MM.1S (cell line): ENCODE data around the gene EFCAB6.
A peak's percentile ranks its signal among the peaks of the same experiment; 100 is the strongest.

Experiments
- DNase-seq: peaks from one replicate; pipeline ENCODE4 v3.0.0-alpha.2; 2015
- H2AFZ ChIP-seq: fragments of 300-600 bp; sonication (generic); 2 replicates; pipeline ENCODE4 v1.6.0; 2016; ENCODE audit warnings: antibody characterized with exemption, low read length
- H3F3A ChIP-seq: fragments of 300-600 bp; sonication (generic); 2 replicates; pipeline ENCODE4 v1.6.1; 2016; ENCODE audit warnings: mild to moderate bottlenecking, antibody characterized with exemption, low read length, moderate library complexity, mixed read lengths; ENCODE audit not compliant: insufficient read depth
- H3K27ac ChIP-seq: fragments of 300-600 bp; sonication (generic); 2 replicates; pipeline ENCODE4 v1.5.1; 2016; ENCODE audit warnings: mild to moderate bottlenecking, low read length
- H3K27me3 ChIP-seq: fragments of 300-600 bp; sonication (generic); replicated peaks from 2 replicates; pipeline ENCODE4 v1.6.0; 2016; ENCODE audit warnings: low read length; ENCODE audit not compliant: insufficient read depth
- H3K36me3 ChIP-seq: fragments of 300-600 bp; sonication (generic); replicated peaks from 2 replicates; pipeline ENCODE4 v1.6.1; 2016; ENCODE audit warnings: mild to moderate bottlenecking, low read length, mixed read lengths; ENCODE audit not compliant: insufficient read depth
- H3K4me1 ChIP-seq: fragments of 300-600 bp; sonication (generic); 2 replicates; pipeline ENCODE4 v1.6.1; 2016; ENCODE audit warnings: low read length, mixed read lengths
- H3K4me2 ChIP-seq: fragments of 300-600 bp; sonication (generic); 2 replicates; pipeline ENCODE4 v1.6.0; 2016; ENCODE audit warnings: low read depth, low read length
- H3K4me3 ChIP-seq: fragments of 300-600 bp; sonication (generic); 2 replicates; pipeline ENCODE4 v1.5.1; 2016; ENCODE audit warnings: low read length, mixed read lengths
- H3K79me2 ChIP-seq: fragments of 300-600 bp; sonication (generic); 2 replicates; pipeline ENCODE4 v1.6.1; 2016; ENCODE audit warnings: mixed run types, low read length, mixed read lengths
- H3K9ac ChIP-seq: fragments of 300-600 bp; sonication (generic); 2 replicates; pipeline ENCODE4 v1.6.1; 2016; ENCODE audit warnings: low read length, mixed read lengths
- H3K9me2 ChIP-seq: fragments of 300-600 bp; sonication (generic); replicated peaks from 2 replicates; pipeline ENCODE4 v1.6.1; 2016; ENCODE audit warnings: mild to moderate bottlenecking, low read length, mixed read lengths; ENCODE audit not compliant: insufficient read depth
- H3K9me3 ChIP-seq: fragments of 300-600 bp; sonication (generic); replicated peaks from 2 replicates; pipeline ENCODE4 v1.6.1; 2016; ENCODE audit warnings: mild to moderate bottlenecking, low read length, mixed read lengths; ENCODE audit not compliant: insufficient read depth
- H4K20me1 ChIP-seq: fragments of 300-600 bp; sonication (generic); 2 replicates; pipeline ENCODE4 v1.6.1; 2016; ENCODE audit warnings: mild to moderate bottlenecking, low read length, moderate library complexity, mixed read lengths; ENCODE audit not compliant: insufficient read depth
- EZH2 ChIP-seq: fragments of 300-600 bp; sonication (generic); optimal IDR thresholded peaks from 2 replicates; pipeline ENCODE3; 2017; ENCODE audit warnings: low read depth, mild to moderate bottlenecking, antibody characterized with exemption, low read length, mixed read lengths
- EZH2phosphoT487 ChIP-seq: fragments of 300-600 bp; sonication (generic); IDR thresholded peaks from 2 replicates; pipeline ENCODE4 v1.6.1; 2018; ENCODE audit warnings: antibody characterized with exemption, low read length
- TF ChIP-seq, protein P1 (sequence below): fragments of 300-600 bp; sonication (generic); IDR thresholded peaks from 2 replicates; pipeline ENCODE4 v1.5.1; 2016; ENCODE audit warnings: antibody characterized with exemption, low read length, mixed read lengths

Gene EFCAB6

DNA sequence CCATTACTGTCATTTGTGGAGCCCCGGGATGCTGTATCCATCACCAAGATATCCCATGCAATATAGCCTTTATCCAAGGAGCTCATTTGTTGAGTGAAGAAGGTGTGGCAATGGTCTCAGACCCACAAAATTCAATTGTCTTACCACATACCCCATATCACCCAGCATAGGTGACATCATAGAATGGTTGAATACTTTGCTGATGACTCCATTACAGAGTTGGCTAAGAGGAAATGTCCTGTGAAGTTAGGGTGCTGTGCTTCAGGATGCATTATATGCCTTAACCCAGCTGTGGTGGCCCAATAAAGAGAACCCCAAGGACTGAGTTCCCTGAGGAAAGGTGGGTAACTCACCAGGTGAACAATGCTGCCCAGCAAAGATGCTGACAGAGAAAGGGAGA is 113.7 kb downstream of the EFCAB6 start:
- no peak for DNase-seq
- TF ChIP-seq EZH2phosphoT487 (no peak), EZH2 (no peak)
- TF ChIP-seq, protein P1, sequence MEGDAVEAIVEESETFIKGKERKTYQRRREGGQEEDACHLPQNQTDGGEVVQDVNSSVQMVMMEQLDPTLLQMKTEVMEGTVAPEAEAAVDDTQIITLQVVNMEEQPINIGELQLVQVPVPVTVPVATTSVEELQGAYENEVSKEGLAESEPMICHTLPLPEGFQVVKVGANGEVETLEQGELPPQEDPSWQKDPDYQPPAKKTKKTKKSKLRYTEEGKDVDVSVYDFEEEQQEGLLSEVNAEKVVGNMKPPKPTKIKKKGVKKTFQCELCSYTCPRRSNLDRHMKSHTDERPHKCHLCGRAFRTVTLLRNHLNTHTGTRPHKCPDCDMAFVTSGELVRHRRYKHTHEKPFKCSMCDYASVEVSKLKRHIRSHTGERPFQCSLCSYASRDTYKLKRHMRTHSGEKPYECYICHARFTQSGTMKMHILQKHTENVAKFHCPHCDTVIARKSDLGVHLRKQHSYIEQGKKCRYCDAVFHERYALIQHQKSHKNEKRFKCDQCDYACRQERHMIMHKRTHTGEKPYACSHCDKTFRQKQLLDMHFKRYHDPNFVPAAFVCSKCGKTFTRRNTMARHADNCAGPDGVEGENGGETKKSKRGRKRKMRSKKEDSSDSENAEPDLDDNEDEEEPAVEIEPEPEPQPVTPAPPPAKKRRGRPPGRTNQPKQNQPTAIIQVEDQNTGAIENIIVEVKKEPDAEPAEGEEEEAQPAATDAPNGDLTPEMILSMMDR: no peak
- peaks cover 13% of the 10 kb centered on the region; the same call in 1 of the 2 replicates for H3K4me1 ChIP-seq
- H2AFZ ChIP-seq: no peak overlapping the region
- no peaks in the 10 kb centered on the region for H3K36me3 ChIP-seq
- H3K4me2 ChIP-seq: no peak overlapping the region
- H3F3A ChIP-seq: no peaks in the 10 kb centered on the region
- H3K4me3 ChIP-seq: no peak overlapping the region
- H3K9me2 ChIP-seq: no peaks in the 10 kb centered on the region
- H3K9ac ChIP-seq: no peak overlapping the region
- no peaks in the 10 kb centered on the region for H3K9me3 ChIP-seq
- no peaks in the 10 kb centered on the region for H3K27me3 ChIP-seq
- no peaks in the 10 kb centered on the region for H4K20me1 ChIP-seq
- H3K79me2 ChIP-seq: no peaks in the 10 kb centered on the region
- no peak overlapping the region for H3K27ac ChIP-seq

GRCh38 chr22:43697894-43698293 is 114.2 kb downstream of the EFCAB6 start:
- Histone ChIP-seq H3F3A (no peaks in the 10 kb centered on the region), H3K9me2 (no peaks in the 10 kb centered on the region), H3K4me3 (no peak overlapping the region), H3K27ac (no peak overlapping the region), H3K4me2 (no peak overlapping the region), H3K4me1 (peaks cover 13% of the 10 kb centered on the region; the same call in 1 of the 2 replicates), H3K79me2 (no peaks in the 10 kb centered on the region), H3K36me3 (no peaks in the 10 kb centered on the region), H3K9ac (no peak overlapping the region), H2AFZ (no peak overlapping the region), H4K20me1 (no peaks in the 10 kb centered on the region), H3K27me3 (no peaks in the 10 kb centered on the region), H3K9me3 (no peaks in the 10 kb centered on the region)
- TF ChIP-seq EZH2: no peak
- no peak for TF ChIP-seq EZH2phosphoT487
- TF ChIP-seq, protein P1: no peak
- peak; percentile 40 for DNase-seq

- Histone ChIP-seq H3K79me2 (no peaks in the 10 kb centered on the region), H3K27me3 (no peaks in the 10 kb centered on the region), H2AFZ (no peak overlapping the region), H3K9me2 (no peaks in the 10 kb centered on the region), H3K27ac (no peak overlapping the region), H4K20me1 (no peaks in the 10 kb centered on the region), H3K36me3 (no peaks in the 10 kb centered on the region), H3K9me3 (no peaks in the 10 kb centered on the region), H3K9ac (no peak overlapping the region), H3K4me1 (peaks cover 9% of the 10 kb centered on the region; the same call in 1 of the 2 replicates), H3F3A (no peaks in the 10 kb centered on the region), H3K4me3 (no peak overlapping the region), H3K4me2 (no peak overlapping the region)
- TF ChIP-seq EZH2 (no peak), EZH2phosphoT487 (no peak)
- TF ChIP-seq, protein P1: no peak
- DNase-seq: no peak
Observed at GRCh38 chr22:43693249-43693648, 118.9 kb downstream of the EFCAB6 start.
